EL (cell line): ENCODE data around the gene PINLYP.

ENCODE experiments used
- DNase-seq: peaks from one replicate; pipeline ENCODE4 v3.0.0-alpha.2; 2016

Gene PINLYP

DNA sequence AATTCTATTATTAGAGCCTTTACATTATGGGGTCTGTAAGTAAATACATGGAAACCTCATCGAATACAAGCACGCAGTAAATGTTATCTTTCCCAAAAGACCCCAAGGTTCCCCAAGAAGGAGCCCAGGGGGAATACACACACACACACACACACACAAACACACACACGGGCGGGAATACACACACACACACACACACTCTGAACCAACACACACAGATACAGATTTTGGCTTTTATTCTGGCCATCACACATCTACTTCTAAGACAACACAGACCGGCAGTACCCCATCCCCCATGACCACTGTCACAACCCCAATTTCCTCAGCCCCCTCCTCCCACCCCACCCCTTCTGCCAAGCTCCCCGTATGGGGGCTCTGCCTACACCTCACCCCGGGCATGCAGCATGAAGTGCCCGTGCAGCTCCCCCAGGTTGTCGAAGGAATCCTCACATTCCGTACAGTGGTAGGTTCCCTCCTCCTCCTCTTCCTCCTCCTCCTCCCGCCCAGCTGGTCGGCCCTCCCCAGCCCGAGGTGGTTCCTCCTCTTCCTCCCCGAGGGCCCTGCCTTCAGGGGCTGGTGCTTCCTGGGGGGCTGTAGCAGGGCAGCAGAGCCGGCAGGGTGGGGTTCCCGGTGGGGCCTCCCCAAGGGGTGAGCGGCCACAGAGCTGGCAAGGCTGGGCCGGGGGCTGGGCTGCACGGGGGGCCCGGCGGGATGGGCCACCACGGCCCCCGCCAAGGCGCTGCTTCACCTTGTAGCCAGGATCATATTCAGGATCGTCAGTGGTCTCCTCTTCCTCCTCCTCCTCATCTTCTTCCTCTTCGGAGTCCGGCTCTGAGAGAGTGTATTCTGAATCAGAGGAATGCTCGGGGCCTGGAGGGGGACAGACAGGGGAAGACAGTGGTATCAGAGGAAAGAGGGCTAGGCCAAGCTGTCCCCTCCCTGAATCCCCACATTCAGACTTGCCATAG, 31.9 kb downstream of the PINLYP start:
- no peak for DNase-seq

DNA sequence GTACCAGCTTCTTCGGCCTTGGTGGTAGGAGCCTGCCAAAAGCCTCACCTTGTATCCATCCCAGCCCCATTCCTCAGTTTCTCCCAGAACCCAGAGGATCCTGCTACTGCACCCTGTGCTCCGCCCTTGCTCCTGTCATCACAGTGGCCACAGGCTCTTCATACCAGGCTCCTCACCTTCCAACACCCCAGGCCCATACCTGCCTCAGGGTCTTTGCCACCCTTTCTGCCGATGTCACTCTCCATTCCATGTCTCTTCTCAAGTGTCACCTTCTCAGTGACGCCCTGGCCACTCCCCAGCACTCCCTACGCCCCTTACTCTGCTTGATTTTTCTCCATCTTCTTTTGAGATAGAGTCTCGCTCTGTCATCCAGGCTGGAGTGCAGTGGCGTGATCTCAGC, 34.3 kb downstream of the PINLYP start:
- DNase-seq, result no peak

DNA sequence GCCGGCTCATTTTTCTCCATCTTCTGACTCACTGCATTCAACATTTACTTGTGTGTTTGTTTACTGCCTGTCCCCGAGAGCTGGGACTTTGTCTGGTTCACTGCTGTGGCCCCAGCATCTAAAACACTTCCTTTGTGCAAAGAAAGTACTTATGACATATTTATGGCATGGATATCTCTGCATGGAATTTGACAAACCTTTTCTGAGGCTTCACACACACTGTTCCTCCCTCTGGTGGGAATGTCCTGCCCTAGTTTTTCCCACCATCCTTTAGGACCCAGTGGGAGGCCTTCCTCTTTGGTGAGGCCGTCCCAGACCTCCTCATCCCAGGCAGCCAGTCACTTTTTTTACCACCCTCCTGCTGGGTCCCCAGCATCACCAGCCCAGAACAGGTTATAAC, 34.9 kb downstream of the PINLYP start:
- no peak for DNase-seq

DNA sequence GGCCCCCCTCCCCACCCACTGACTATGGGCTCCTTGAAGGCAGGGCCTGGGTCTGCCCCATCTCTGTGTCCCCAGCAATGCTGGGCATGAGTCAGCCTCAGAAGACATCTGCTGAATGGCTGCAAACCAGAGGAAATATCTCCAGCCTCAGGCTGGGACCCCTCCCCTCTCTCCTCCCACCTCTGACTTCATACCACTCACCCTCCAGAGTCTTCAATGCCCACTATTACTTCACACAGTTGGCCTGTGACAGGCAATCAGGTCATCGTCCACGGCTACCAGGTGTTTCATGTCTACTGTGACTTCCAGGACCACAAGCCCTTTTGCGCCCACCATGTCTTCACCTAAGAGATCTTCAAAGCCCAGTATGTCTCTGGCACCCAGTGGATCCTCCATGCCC, 36.2 kb downstream of the PINLYP start, which contains the start of gene SRRM5:
Gene SRRM5, plus strand, starts transcription at position 301 of the 400 bp plus-strand sequence. Its CDS starts 34 bp downstream, at position 335.
- no peak for DNase-seq

DNA sequence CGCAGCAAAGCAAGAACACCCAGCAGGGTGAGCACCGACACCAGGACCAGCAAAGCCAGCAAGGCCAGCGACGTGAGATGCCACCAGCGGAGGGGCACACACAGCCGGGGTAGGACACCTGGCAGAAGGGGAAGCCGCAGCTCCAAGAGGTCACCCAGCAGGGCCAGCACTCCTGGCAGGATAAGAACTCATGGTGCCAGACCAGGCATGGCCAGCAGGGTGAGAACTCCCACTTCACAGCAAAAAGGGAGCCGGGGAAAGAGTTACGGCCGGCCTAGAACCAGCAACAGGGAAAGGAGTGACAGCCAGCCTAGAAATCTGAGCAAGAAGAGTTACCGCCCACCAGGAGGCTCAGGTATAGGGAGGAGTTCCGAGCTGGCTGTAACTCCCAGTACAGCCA, 36.8 kb downstream of the PINLYP start:
- DNase-seq, result no peak

DNA sequence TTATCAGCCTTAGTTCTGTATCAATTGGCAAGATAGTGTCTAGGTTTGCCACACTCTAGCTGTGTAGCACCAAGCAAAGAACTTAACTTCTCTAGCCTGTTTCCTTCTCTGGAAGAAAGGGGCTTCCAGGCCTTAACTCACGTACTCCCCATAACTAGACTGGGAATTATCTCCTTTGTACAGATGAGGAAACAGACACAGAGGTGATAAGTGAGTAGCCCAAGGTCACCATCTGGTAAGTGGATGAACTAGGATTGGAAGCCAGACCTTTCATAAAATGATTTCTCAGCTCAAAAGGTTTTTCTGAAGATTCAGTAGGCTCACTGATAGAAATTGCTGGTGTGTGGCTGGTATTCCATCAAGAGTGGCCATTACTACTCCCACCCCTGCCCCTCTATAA, 40.7 kb downstream of the PINLYP start:
- no peak for DNase-seq

DNA sequence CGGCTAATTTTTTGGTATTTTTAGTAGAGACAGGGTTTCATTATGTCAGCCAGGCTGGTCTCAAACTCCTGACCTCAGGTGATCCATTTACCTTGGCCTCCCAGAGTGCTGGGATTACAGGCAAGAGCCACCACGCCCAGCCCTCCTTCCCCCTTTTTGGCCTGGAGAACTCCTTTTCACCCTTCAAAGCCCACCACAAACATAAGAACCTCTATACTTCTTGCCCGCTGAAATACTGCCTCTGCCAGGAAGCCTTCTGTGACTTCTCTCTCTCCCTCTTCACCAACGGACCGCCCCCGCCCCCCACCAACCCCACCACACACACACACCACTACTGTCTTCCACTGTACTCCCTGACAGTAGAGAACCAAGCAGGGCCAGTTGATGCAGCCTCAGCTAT, 41.4 kb downstream of the PINLYP start:
- no peak for DNase-seq

DNA sequence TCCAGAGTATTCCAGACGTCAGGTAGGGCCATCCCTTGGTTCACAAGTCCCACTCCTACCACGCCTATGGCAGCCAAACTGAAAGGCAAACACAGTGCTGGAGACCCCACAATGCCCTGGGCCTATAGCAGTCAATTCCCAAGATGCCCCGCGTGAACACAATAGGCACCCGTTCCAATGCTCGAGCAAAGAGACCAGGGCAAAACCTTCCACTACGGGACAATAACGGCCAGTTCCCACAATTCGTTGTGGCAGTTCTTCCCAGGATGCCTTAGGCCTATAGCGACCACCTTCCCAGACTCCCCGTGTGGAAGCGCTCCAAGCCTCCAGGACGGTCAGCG, 43.3 kb downstream of the PINLYP start:
- no peak for DNase-seq

DNA sequence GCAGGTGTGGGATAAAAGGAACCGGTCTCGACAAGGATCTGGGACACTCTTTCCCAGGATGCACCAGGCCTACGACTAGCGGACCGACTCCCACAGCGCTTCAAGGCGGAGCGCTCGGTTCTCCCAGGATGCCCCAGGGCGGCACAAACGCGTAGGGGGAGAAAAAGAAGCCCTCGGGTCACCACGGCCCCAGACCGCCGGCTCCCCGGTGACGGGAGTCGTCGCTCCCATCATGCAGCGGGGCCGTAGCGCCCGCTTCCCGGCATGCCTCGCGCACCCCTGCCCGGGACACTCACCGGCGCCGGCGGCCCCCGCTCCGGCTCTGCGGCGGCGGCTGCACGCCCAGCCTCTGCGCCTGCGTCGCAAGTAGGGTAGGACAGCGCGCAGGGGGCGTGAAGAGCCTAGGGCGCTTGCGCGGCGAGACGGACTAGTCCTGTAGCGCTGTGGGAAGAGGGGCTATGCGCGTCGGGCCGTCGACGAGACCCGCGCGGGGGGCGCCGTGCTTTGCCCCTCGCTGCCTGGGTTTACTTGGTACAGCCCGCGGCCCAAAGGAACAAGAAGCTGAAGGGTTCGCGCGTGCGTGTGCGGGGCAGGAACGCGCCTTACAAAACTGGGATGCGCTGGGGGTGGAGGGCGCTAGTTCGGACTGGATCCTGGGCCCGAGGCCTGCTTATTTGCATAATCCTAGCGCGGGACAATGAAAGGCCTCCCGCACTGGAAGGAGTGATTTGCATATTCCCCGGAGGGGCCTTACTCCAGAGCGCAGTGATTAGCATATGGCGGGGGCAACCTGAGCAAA, 43.9 kb downstream of the PINLYP start, which contains the start of gene ZNF428:
Gene ZNF428, minus strand, starts transcription at position 368 of the 799 bp plus-strand sequence. CDS start 5,325 bp downstream, outside the sequence.
- DNase-seq, result peak; percentile 87

DNA sequence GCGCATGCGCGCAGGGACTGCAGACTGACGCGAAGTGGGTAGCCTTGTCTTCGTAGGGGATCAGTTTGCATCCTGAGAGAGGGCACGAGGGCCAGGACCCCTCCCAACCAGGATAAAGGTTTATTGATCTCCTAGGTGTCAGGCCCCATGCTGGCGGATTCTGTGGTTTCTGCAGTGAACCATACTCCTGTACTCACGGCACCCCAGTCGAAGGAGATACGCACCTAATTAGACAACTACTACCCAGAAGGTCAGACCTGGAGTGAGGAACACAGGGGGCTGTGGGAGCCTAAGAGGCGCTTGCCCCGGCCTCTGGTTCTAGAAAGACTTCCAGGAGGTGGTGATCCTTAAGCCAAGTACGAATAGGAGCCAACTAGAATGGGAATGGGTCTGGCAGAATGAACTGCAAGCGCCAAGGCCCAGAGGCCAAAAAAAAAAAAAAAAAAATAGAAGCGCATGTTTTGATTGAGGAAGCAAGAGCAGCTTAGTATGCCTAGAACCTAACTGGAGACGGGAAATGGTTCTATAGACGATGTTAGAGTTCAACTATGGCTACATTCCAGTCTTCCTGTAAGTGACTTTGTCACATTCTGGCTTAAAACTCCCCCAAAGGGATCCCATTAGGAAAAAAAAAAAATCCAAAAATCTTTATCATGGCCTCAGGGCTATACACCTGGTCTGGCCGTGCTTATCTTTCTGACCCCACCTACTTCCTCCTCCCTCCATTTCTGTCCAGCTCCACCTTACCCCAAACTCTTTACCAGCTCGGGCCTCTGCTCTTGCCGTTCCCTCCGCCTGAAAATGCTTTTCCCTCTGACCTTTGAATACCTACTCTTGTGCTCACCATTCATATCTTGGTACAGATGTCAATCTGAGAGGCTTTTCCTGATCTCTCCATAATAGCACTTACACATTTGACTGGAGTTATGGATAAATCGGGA, 44.7 kb downstream of the PINLYP start:
- no peak for DNase-seq

DNA sequence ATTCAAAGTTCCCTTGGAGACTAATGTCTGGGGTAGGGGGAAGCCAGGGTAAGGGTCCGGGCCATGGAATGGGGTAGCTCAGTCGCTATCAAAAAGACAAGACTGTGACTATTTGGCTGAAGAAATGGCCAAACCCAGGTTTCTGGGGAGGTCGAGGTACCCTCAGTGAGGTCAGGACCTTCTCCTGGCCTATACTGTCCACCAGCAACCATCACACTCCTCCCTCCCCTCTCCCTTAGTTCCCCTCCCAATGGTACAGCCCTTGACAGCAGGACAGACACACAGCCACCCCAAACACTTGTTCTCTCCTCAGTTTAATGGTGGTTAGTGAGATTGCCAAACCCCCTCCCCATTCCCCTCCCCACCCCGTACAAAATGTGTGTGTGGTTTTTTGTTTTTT, 46.5 kb downstream of the PINLYP start:
- DNase-seq, result no peak

DNA sequence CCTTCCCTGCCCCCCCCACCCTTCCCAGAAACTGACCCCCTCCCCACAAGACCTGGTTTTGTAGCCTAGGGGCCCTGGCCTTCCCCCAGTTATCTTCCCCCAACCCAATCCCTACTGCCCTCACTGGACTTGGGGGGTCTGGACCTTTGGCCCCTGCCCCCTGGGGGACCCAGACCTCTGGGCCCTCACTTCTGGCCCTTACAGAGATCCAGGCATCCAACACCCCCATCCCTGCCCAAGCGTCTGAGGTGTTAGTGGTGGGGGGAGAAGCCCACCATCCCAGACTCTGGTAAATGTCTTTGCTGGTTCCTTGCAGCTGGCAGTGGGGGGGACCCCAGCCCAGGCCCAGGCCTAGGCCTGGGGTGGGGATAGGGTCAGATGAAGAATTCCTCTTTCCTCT, 47.4 kb downstream of the PINLYP start:
- no peak for DNase-seq

DNA sequence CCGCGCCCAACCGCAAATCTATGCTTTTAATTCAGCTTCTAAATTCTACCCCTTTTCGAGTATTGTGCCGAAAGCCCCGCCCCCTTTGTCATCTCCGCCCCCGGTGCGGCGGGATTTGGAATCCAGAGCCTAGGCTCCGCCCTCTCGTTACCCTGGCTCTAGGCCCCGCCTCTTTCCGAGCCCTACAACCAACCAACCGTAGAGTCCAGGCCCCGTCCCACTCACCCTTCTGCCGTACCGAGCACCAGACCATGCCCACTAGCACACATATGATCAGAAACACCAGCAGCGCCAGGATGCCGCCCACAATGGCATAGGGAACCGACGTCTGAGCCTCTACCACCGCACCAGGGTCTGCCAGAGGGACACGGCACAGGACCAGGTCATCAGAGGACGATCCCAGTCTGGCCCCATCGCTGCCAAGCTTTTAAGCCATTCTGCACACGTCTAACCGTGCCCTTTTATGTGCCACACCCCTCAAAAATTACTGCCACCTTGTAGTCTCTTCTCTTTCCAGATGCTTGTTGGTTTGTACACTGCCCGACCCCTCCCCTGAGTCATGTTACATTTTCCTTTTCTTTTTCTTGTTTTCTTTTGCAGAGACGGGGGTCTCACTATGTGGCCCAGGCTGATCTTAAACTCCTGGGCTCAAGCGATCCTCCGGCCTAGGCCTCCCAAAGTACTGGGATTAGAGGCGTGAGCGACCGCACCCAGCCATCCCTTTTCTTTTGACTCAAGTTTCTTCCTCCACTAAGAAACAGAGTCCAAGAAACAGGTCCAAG, 48.5 kb downstream of the PINLYP start:
- DNase-seq, result no peak

DNA sequence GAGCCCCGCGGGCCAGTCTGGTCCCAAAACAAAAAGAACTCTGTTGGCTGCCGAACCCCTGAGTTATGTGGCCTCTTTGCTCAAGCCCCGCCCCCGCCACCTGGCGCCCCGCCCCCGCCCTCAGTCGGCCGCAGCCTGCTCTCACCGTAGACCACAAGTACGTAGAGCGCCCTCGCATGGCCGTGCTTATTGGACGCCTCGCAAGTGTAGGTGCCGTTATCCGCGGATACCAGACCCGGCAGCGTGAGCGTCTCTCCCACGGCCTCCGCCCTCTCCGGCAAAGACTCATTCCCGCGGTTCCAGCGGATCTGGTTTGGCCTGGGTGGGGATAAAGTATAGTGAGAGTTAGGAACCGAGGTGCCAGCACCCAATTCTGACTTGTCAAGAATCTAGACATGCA, 49.3 kb downstream of the PINLYP start:
- DNase-seq, result no peak

DNA sequence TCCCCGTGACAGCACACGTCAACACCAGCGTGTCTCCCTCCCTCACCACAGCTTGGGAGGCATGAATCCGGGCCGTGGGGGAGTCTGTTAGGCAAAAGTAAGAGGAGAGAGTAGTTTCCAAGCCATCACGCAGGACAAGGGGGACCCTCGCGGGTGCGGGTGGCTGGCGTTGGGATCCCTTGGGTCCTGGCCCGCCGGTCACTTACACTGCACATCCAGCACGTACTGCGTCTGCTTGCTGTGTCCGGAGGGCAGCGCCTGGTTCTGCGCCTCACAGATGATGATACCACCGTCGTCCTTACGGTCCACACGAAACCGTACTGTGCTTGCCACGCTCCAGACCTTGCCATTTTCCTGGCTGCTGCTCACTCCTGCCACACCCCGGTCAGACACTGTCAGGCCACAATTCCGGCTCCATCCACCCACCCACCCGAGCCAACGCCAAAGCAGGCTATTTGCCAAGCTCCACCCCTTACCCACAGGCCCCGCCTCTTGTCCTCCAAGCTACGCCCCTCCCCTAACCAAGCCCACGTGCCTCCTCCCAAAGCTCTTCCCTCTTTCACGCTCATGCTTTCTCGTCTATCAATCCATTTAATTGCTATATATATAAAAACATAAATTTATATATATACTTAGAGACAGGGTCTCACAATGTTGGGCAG, 50.4 kb downstream of the PINLYP start:
- no peak for DNase-seq

DNA sequence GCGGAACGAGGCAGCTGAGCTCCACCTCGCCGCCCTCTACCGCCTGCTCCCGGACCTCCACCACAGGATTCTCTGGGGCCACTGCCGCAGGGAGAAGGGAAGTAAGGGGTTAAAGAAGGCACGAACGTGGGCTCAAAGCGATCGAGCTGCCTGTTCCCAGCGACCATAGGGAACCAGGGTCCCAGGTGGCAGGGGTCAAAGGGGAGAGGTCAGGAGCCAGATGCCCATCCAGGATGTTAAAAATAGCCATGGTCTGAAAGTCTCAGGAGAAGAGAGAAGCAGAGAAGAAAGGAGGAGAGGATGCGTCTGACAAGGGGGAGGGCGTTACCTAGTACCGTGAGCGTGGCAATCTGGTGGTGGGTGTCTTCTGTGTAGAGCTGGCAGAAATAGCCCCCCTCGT, 51.2 kb downstream of the PINLYP start:
- no peak for DNase-seq

DNA sequence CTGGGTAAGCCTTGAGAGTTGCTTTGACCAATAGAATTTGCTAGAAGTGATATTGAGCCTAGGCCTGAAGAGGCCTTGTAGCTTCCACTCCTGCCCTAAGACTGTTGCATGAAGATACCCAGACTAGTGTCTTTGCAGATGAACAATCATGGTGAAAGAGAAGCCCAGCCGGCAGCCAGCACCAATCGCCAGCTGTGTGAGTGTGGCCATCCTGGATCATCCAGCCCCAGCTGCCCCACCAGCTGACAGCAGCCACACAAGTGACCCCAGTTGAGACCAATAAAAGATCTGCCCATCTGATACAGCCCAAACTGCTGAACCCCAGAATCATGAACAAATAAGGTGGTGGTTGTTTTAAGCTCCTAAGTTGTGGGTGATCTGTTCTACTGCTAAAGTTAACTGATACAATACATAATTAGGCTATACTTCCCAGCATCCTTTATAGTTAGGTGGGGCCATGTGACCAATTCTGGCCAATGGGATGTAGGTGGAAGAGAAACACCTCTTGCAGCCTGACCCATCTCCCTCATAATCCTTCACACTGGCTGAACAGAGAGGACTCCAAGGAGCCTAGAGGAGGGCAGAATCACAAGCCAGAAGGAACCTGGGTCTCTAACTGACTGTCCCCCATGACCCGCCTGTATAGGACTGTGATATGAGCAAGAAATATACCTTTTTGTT, 53.2 kb downstream of the PINLYP start:
- DNase-seq, result no peak

DNA sequence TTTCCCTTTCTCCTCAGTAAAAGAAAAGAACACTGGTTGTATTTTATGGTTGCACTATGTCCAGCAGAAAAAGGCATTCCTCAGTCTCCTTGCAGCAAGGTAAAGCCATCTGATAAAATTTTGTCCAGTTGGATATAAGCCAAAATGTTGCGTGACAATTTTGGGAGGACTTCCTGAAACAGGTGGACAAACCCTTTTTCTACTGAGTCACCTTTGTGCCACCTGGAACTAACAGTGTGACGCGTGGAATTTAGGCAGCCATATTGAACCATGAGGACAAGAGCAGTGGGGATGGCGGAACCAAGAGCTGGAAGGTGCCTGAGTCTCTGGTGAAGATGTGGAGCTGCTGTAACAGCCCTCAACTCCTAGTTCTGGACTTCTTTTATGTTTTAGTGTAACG, 55.9 kb downstream of the PINLYP start:
- no peak for DNase-seq
